WTC11 (cell line): Measurements from ENCODE around the gene ARHGEF17. TPM values are rescaled to one million over a fixed set of nuclear protein-coding genes. Genes with fewer than 3 reads are reported as not detected.

Source experiments
- ATAC-seq: fragments of 200-7000 bp; cut with Tn5 transposase; 2 replicates; pipeline ENCODE4 v1.10.0; 2021; ENCODE audit warnings: mild to moderate bottlenecking, moderate library complexity
- CTCF ChIA-PET: fragments of 300-600 bp; sonication (Branson Sonifier 250); formaldehyde crosslinking; loops from one replicate; lab custom pipeline; 2021; ENCODE audit warnings: antibody characterized with exemption; lab: Charles Lee
- POLR2A ChIA-PET: fragments of 350-600 bp; sonication (Branson Sonifier 250); formaldehyde crosslinking; loops from one replicate; lab custom pipeline; 2021; ENCODE audit warnings: antibody characterized with exemption; lab: Charles Lee
- DNase-seq: peaks from one replicate; pipeline ENCODE4 v3.0.0; 2021; ENCODE audit warnings: low spot score
- H3K27ac Mint-ChIP-seq: 2 replicates; pipeline ENCODE4 v1.8.0; 2021; ENCODE audit warnings: mixed read lengths
- H3K27me3 Mint-ChIP-seq: 2 replicates; pipeline ENCODE4 v1.8.0; 2021; ENCODE audit warnings: low read depth, mild to moderate bottlenecking, moderate library complexity, mixed read lengths
- H3K36me3 Mint-ChIP-seq: 2 replicates; pipeline ENCODE4 v1.8.0; 2021; ENCODE audit warnings: mixed read lengths
- H3K4me1 Mint-ChIP-seq: 2 replicates; pipeline ENCODE4 v1.8.0; 2022; ENCODE audit warnings: mixed read lengths
- H3K4me3 Mint-ChIP-seq: 2 replicates; pipeline ENCODE4 v1.8.0; 2021; ENCODE audit warnings: mild to moderate bottlenecking, moderate library complexity, mixed read lengths
- H3K9me3 Mint-ChIP-seq: 2 replicates; pipeline ENCODE4 v1.8.0; 2021; ENCODE audit warnings: mixed read lengths
- ATF1 ChIP-seq: sonication (generic); formaldehyde crosslinking; IDR thresholded peaks from 2 replicates; pipeline ENCODE4 v1.8.1; 2023; ENCODE audit warnings: mild to moderate bottlenecking, moderate library complexity, missing genetic modification reagents
- CBFB ChIP-seq: sonication (generic); formaldehyde crosslinking; IDR thresholded peaks from 2 replicates; pipeline ENCODE4 v1.8.1; 2022; ENCODE audit warnings: mild to moderate bottlenecking, low read depth, missing genetic modification reagents
- FOXP1 ChIP-seq: sonication (generic); formaldehyde crosslinking; IDR thresholded peaks from 2 replicates; pipeline ENCODE4 v1.8.0; 2022; ENCODE audit warnings: missing genetic modification reagents, mild to moderate bottlenecking, moderate library complexity, borderline replicate concordance
- NFATC4 ChIP-seq: fragments of 250-450 bp; sonication (Bioruptor Pico); IDR thresholded peaks from 2 replicates; pipeline ENCODE4 v1.9.0; 2021; ENCODE audit warnings: mild to moderate bottlenecking
- PRRX2 ChIP-seq: fragments of 250-450 bp; sonication (Bioruptor Pico); IDR thresholded peaks from 2 replicates; pipeline ENCODE4 v1.8.0; 2021; ENCODE audit warnings: mild to moderate bottlenecking
- RORB ChIP-seq: fragments of 250-450 bp; sonication (Bioruptor Pico); IDR thresholded peaks from 2 replicates; pipeline ENCODE4 v1.9.0; 2021; ENCODE audit warnings: mild to moderate bottlenecking
- TEAD4 ChIP-seq: sonication (generic); formaldehyde crosslinking; IDR thresholded peaks from 2 replicates; pipeline ENCODE4 v1.8.0; 2022; ENCODE audit warnings: mild to moderate bottlenecking, missing genetic modification reagents
- ZBTB21 ChIP-seq: sonication (generic); formaldehyde crosslinking; IDR thresholded peaks from 2 replicates; pipeline ENCODE4 v1.8.1; 2023; ENCODE audit warnings: mild to moderate bottlenecking, missing genetic modification reagents, borderline replicate concordance
- total RNA-seq: library from RNA; stranded (reverse); gene quantifications from 3 replicates; pipeline ENCODE4 v1.2.3, GENCODE V29; 2021
- TF ChIP-seq, protein P1 (sequence below): sonication (generic); formaldehyde crosslinking; IDR thresholded peaks from 2 replicates; pipeline ENCODE4 v1.8.0; 2023; ENCODE audit warnings: missing genetic modification reagents, mild to moderate bottlenecking, borderline replicate concordance
- TF ChIP-seq, protein P2 (sequence below): sonication (generic); formaldehyde crosslinking; conservative IDR thresholded peaks from 2 replicates; pipeline ENCODE4 v1.8.1; 2023; ENCODE audit warnings: mild to moderate bottlenecking, low read depth, missing genetic modification reagents, moderate library complexity
- TF ChIP-seq, protein P3 (sequence below): fragments of 250-450 bp; sonication (Bioruptor Pico); IDR thresholded peaks from 2 replicates; pipeline ENCODE4 v1.9.0; 2021; ENCODE audit warnings: moderate library complexity, mild to moderate bottlenecking, inconsistent platforms, borderline replicate concordance
- TF ChIP-seq, protein P4 (sequence below): sonication (generic); formaldehyde crosslinking; IDR thresholded peaks from 2 replicates; pipeline ENCODE4 v1.8.1; 2022; ENCODE audit warnings: mild to moderate bottlenecking, moderate library complexity, missing genetic modification reagents
- TF ChIP-seq, protein P5 (sequence below): fragments of 250-450 bp; sonication (Bioruptor Pico); IDR thresholded peaks from 2 replicates; pipeline ENCODE4 v1.9.0; 2021; ENCODE audit warnings: mild to moderate bottlenecking, borderline replicate concordance

The ARHGEF17 gene
- total RNA-seq, 1 experiment from 2014 or later, result 18.2 TPM

DNA sequence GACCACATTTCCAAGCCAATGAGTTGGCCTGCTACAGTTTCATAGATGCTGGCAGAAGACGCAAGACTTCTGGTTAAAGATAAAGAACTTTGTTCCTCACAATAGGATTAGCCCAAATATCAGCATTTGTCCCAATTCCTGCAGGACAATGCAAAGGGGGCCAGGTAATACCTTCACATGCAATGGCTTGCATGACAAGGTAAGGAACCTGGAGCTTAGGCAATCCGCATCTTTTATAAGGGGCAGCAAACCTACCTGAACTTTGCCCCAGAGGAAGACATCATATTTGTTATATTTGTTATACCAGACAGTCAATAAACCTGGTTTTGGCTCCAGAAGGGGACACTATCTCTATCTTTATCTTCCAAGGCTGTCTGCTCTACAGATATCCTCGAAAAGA is 30.6 kb upstream of the ARHGEF17 start:
- H3K4me1 Mint-ChIP-seq, result peaks cover under 1% of the 10 kb centered on the region
- H3K27ac Mint-ChIP-seq, result no peak overlapping the region
- H3K9me3 Mint-ChIP-seq, result no peaks in the 10 kb centered on the region
- ChIA-PET POLR2A (no interaction called here), CTCF (interaction anchor here (0.6 to 1.4 kb wide), 4 partner anchors 10 to 360 kb away, joined by 3 to 4 read pairs (median 4); no protein-coding TSS in a partner anchor)
- ATAC-seq (no peak), DNase-seq (no peak)
- H3K36me3 Mint-ChIP-seq, result no peaks in the 10 kb centered on the region
- H3K4me3 Mint-ChIP-seq, result no peak overlapping the region
- TF ChIP-seq ZBTB21 (CRISPR knock-in tag) (no peak), TEAD4 (CRISPR knock-in tag) (no peak), CBFB (CRISPR knock-in tag) (no peak), RORB (CRISPR knock-in tag) (no peak), PRRX2 (no peak), ATF1 (CRISPR knock-in tag) (no peak), FOXP1 (no peak), NFATC4 (CRISPR knock-in tag) (no peak)
- TF ChIP-seq, protein P1, sequence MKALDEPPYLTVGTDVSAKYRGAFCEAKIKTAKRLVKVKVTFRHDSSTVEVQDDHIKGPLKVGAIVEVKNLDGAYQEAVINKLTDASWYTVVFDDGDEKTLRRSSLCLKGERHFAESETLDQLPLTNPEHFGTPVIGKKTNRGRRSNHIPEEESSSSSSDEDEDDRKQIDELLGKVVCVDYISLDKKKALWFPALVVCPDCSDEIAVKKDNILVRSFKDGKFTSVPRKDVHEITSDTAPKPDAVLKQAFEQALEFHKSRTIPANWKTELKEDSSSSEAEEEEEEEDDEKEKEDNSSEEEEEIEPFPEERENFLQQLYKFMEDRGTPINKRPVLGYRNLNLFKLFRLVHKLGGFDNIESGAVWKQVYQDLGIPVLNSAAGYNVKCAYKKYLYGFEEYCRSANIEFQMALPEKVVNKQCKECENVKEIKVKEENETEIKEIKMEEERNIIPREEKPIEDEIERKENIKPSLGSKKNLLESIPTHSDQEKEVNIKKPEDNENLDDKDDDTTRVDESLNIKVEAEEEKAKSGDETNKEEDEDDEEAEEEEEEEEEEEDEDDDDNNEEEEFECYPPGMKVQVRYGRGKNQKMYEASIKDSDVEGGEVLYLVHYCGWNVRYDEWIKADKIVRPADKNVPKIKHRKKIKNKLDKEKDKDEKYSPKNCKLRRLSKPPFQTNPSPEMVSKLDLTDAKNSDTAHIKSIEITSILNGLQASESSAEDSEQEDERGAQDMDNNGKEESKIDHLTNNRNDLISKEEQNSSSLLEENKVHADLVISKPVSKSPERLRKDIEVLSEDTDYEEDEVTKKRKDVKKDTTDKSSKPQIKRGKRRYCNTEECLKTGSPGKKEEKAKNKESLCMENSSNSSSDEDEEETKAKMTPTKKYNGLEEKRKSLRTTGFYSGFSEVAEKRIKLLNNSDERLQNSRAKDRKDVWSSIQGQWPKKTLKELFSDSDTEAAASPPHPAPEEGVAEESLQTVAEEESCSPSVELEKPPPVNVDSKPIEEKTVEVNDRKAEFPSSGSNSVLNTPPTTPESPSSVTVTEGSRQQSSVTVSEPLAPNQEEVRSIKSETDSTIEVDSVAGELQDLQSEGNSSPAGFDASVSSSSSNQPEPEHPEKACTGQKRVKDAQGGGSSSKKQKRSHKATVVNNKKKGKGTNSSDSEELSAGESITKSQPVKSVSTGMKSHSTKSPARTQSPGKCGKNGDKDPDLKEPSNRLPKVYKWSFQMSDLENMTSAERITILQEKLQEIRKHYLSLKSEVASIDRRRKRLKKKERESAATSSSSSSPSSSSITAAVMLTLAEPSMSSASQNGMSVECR, result no peak
- TF ChIP-seq, protein P2, sequence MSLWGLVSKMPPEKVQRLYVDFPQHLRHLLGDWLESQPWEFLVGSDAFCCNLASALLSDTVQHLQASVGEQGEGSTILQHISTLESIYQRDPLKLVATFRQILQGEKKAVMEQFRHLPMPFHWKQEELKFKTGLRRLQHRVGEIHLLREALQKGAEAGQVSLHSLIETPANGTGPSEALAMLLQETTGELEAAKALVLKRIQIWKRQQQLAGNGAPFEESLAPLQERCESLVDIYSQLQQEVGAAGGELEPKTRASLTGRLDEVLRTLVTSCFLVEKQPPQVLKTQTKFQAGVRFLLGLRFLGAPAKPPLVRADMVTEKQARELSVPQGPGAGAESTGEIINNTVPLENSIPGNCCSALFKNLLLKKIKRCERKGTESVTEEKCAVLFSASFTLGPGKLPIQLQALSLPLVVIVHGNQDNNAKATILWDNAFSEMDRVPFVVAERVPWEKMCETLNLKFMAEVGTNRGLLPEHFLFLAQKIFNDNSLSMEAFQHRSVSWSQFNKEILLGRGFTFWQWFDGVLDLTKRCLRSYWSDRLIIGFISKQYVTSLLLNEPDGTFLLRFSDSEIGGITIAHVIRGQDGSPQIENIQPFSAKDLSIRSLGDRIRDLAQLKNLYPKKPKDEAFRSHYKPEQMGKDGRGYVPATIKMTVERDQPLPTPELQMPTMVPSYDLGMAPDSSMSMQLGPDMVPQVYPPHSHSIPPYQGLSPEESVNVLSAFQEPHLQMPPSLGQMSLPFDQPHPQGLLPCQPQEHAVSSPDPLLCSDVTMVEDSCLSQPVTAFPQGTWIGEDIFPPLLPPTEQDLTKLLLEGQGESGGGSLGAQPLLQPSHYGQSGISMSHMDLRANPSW, result no peak
- TF ChIP-seq, protein P3, sequence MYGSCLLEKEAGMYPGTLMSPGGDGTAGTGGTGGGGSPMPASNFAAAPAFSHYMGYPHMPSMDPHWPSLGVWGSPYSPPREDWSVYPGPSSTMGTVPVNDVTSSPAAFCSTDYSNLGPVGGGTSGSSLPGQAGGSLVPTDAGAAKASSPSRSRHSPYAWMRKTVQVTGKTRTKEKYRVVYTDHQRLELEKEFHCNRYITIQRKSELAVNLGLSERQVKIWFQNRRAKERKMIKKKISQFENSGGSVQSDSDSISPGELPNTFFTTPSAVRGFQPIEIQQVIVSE (CRISPR knock-in tag), result no peak
- TF ChIP-seq, protein P4, sequence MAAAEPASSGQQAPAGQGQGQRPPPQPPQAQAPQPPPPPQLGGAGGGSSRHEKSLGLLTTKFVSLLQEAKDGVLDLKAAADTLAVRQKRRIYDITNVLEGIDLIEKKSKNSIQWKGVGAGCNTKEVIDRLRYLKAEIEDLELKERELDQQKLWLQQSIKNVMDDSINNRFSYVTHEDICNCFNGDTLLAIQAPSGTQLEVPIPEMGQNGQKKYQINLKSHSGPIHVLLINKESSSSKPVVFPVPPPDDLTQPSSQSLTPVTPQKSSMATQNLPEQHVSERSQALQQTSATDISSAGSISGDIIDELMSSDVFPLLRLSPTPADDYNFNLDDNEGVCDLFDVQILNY (CRISPR knock-in tag), result no peak
- TF ChIP-seq, protein P5, sequence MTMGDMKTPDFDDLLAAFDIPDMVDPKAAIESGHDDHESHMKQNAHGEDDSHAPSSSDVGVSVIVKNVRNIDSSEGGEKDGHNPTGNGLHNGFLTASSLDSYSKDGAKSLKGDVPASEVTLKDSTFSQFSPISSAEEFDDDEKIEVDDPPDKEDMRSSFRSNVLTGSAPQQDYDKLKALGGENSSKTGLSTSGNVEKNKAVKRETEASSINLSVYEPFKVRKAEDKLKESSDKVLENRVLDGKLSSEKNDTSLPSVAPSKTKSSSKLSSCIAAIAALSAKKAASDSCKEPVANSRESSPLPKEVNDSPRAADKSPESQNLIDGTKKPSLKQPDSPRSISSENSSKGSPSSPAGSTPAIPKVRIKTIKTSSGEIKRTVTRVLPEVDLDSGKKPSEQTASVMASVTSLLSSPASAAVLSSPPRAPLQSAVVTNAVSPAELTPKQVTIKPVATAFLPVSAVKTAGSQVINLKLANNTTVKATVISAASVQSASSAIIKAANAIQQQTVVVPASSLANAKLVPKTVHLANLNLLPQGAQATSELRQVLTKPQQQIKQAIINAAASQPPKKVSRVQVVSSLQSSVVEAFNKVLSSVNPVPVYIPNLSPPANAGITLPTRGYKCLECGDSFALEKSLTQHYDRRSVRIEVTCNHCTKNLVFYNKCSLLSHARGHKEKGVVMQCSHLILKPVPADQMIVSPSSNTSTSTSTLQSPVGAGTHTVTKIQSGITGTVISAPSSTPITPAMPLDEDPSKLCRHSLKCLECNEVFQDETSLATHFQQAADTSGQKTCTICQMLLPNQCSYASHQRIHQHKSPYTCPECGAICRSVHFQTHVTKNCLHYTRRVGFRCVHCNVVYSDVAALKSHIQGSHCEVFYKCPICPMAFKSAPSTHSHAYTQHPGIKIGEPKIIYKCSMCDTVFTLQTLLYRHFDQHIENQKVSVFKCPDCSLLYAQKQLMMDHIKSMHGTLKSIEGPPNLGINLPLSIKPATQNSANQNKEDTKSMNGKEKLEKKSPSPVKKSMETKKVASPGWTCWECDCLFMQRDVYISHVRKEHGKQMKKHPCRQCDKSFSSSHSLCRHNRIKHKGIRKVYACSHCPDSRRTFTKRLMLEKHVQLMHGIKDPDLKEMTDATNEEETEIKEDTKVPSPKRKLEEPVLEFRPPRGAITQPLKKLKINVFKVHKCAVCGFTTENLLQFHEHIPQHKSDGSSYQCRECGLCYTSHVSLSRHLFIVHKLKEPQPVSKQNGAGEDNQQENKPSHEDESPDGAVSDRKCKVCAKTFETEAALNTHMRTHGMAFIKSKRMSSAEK (CRISPR knock-in tag), result no peak
- no peaks in the 10 kb centered on the region; the same call in 1 of the 2 replicates for H3K27me3 Mint-ChIP-seq
